ENCODE data around the gene KDELR1.

KDELR1 gene

GRCh38 chr19:48405850-48406249 lies 14.5 kb upstream of the KDELR1 start:
- TF ChIP-seq CTCF (IDR thresholded peaks at IDR 0.05; ENCODE audit: control insufficient read depth, extremely low read depth, insufficient read depth), result no peak
- H3K4me3 ChIP-seq (ENCODE audit: low read depth, low read length), result no peak overlapping the region
- DNase-seq (ENCODE audit: low read depth), result no peak

GRCh38 chr19:48405010-48405659 lies 13.8 kb upstream of the KDELR1 start:
- no peak overlapping the region for H3K4me3 ChIP-seq (ENCODE audit: low read depth, low read length)
- no peak for TF ChIP-seq CTCF (IDR thresholded peaks at IDR 0.05; ENCODE audit: control insufficient read depth, extremely low read depth, insufficient read depth)
- DNase-seq (ENCODE audit: low read depth), result no peak

- TF ChIP-seq CTCF (IDR thresholded peaks at IDR 0.05; ENCODE audit: control insufficient read depth, extremely low read depth, insufficient read depth), result no peak
- no peak for DNase-seq (ENCODE audit: low read depth)
- H3K4me3 ChIP-seq (ENCODE audit: low read depth, low read length), result no peak overlapping the region
These were observed 12.3 kb upstream of the KDELR1 start for GRCh38 chr19:48403606-48404005.

GRCh38 chr19:48401287-48401686 lies 9.9 kb upstream of the KDELR1 start:
- H3K4me3 ChIP-seq (ENCODE audit: low read depth, low read length), result no peak overlapping the region
- TF ChIP-seq CTCF (IDR thresholded peaks at IDR 0.05; ENCODE audit: control insufficient read depth, extremely low read depth, insufficient read depth), result no peak
- no peak for DNase-seq (ENCODE audit: low read depth)

GRCh38 chr19:48400018-48400742 lies 8.8 kb upstream of the KDELR1 start:
- no peak for TF ChIP-seq CTCF (IDR thresholded peaks at IDR 0.05; ENCODE audit: control insufficient read depth, extremely low read depth, insufficient read depth)
- no peak overlapping the region for H3K4me3 ChIP-seq (ENCODE audit: low read depth, low read length)
- DNase-seq (ENCODE audit: low read depth), result no peak

- peak; percentile 26 for DNase-seq (ENCODE audit: low read depth)
- peak overlapping the region; percentile 47 for H3K4me3 ChIP-seq (ENCODE audit: low read depth, low read length)
- no peak for TF ChIP-seq CTCF (IDR thresholded peaks at IDR 0.05; ENCODE audit: control insufficient read depth, extremely low read depth, insufficient read depth)
These were observed 7.3 kb upstream of the KDELR1 start for GRCh38 chr19:48398375-48399235.
